IPS DF 4.7 (cell line): Measurements from ENCODE around the gene MRPL9.
"Not testable (repeated sequence)": the region's sequence is repeated elsewhere in the genome, so short reads cannot be mapped to it uniquely, and the experiment has no call there.

Source experiments
- DNase-seq: peaks from one replicate; pipeline ENCODE4 v3.0.0-alpha.2; 2013; ENCODE audit warnings: low spot score; ENCODE audit errors: extremely low read depth

MRPL9 gene

DNA sequence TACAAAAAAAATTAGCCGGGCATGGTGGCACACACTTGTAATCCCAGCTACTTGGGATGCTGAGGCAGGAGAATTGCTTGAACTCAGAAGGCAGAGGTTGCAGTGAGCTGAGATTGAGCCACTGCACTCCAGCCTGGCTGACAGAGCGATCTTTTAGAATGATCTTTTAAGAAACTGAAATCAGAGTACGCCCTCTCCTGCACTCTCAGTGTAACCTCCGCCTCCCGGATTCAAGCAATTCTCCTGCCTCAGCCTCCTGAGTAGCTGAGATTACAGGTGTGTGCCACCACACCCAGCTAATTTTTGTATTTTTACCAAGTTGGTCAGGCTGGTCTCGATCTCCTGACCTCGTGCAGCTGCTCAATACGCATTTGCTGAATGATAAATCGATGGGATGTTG is 29.3 kb downstream of the MRPL9 start:
- not testable (repeated sequence) for DNase-seq

DNA sequence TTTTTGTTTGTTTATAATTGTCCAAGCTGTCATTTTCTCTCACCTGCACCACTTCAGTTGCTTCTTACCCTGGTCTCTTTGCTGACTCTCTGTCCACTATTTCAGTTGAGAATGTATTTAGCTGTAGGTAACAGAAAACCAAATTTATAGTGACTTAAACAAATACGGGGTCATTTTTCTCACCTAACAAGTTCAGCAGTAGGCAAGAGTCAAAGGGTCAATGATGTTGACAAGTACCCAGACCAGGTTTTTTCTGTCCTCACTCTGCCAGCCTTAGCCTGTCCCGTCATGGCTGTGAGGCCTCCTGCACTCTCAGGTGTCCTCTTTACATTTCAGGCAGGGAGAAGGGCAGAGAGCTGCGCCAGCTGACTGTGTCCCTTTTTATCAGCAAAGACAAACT is 30.2 kb downstream of the MRPL9 start:
- no peak for DNase-seq

DNA sequence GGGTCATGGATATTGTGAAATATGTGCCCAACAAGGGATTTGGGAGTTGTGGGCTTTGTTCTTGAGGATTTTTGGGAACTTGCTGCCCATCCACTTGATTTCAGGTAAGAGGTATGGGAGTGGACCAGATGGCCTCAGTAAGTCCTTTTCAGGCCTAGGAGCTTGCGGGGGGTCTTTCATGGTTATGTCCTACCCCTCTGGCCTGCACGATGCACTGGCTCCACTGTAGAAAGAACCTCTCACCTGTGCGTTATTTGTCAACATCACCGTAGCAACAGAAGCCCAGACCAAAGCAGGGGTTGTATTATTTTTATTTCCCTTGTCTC is 33.4 kb downstream of the MRPL9 start:
- DNase-seq = no peak

DNA sequence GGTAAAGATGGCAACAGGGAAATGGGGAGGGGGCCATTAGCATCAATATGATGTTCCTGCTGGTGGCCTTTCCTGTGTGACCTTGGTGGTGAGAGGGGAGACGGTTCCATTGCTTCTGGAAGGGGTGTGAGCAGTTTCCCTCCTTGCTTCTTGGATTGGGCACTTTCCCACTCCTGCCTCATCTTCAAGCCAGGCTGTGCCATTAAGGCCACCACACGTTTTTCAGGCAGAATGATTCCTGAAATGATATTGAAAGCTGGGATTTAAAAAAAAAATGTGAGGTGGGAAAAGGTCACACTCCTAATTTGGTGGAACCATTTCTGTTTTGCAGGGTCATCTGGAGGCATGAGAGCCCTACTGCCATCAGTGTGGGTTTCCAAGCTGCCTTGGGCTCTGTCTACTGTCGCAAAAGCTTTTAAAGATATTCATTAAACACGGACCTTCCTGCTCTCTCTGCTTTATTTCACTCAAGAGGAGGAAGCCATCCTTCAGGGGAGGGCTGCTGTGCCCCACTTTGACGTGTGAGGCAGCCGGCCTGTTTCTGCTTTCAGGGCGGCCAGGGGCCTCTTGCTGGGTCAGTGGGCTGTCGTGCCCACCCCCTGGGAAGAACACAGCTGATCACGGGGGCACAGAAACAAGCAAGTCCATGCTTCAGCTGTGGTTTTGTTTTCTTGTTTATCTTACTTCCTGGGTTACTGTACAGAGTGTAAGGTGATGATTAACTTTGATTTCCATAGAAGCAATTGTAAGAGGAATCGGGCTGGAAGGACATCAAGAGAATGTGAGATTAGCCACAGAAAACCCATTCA is 33.9 kb downstream of the MRPL9 start:
- no peak for DNase-seq

GRCh38 chr1:151728151-151729054 is 34.9 kb downstream of the MRPL9 start:
- DNase-seq = no peak

DNA sequence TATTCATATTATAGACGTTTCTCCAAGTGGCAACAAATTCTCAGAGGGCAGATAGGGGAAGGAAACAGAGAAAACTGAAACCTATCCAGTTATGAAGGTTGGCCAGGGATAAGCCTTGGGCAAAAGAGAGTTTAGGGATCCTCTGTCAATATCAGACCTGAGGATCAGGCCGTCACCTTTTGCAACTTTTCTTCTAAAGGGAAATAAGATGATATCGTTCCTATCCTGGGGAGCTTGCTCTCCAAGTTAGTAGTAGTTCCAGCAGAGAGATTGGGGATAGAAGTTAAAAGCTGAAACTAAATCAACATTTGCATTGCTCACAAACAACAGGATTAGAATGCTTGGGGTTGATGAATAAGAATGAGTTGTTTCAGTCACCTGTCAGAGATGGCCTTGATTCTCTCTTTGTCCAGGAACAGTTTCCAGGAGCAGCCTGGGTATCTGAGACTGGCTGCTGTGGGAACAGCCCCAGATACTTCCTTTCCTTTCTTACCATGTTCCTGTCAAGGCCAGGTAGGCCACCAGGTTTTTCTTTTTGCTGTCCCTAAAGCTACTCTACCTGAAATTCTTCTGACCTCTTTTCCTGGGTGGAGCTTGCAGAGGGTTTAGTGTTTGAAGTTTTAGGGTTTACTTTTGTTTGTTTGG is 39.4 kb downstream of the MRPL9 start:
- DNase-seq = no peak

DNA sequence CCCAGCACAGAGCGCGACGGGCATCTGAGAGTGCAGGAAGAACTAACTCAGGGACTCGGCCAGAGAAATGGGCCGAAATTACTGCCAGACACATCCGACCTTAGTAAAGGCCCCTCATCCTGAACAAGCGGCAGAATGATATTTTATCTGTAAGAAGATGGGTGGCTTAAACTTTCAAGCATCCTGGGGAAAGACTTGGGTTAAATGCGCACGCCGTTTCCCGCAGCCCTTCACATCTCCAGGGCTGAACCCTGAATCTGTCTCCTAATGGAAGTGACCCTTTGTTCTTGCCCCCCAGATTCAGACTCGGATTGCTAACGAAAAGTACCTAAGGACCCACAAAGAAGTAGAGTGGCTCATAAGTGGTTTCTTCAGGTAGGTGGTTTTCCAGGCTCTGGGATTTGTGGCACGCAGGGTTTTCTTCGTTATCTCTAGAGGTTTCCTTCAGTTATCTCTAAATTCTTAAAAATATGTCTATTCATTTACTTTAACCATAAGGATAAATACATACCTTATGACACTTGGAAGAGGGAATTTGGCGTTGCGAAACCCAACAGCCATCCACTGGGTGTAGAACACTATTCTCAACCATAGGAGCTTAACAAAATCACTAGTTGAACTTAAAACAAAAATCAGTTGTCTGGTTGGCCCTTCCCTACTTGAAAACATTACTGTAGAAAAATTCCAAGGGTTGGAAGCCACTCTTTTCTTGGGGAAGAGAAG is 41.3 kb downstream of the MRPL9 start:
- DNase-seq = no peak

- no peak for DNase-seq
Measured at GRCh38 chr1:151720974-151721787, 42.1 kb downstream of the MRPL9 start, which contains the start of gene RIIAD1. Gene RIIAD1, plus strand, starts transcription at chr1:151721522. Its CDS starts 15 bp downstream, at chr1:151721537.

DNA sequence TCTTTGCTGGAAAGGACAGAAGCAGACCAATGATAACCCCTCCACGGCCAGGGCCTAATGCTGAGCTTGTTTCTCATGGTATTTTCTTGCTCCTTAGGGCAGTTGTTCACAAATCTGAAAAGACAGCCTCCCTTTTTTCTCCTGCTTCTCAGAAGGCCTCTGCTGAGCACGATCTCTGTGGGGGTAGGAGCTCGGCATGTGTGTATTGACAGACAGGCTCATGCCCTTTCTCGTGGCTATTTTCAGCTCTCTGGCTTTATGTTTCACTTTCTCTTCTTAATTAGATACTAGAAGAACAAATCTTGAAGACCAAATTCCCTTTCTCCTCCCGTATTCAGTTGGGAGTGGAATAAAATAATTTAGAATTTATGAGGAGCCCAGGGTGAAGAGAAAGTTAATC is 42.7 kb downstream of the MRPL9 start:
- DNase-seq = no peak

DNA sequence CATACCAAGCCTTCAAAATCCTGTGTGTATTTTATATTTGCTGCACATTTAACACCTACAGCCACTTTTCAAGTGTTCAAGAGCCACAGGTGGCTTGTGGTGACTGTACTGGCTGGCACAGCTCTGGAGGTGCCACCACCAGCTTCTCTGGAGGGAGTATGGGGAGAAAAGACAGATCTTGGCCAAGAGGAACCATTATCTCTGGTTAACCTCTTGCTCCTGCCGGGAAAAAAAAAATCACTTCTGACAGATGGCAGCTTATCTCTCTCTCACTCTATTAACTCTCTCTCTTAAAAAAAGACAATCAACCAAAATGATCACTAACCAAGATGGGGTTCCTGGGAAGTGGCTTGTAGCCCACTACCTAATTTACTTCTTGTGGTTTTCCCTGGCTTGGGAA is 43.2 kb downstream of the MRPL9 start:
- no peak for DNase-seq

GRCh38 chr1:151718666-151719065 is 44.6 kb downstream of the MRPL9 start:
- no peak for DNase-seq

- no peak for DNase-seq
Measured at GRCh38 chr1:151718011-151718431, 45.3 kb downstream of the MRPL9 start.

- DNase-seq = no peak
Measured at GRCh38 chr1:151716771-151717631, 46.3 kb downstream of the MRPL9 start, which contains the start of gene CELF3. Gene CELF3, minus strand, starts transcription at chr1:151716803. Its CDS starts 783 bp downstream, at chr1:151716020.

GRCh38 chr1:151716405-151716762 is 46.9 kb downstream of the MRPL9 start:
- no peak for DNase-seq

- DNase-seq = no peak
Measured at GRCh38 chr1:151715726-151716404, 47.4 kb downstream of the MRPL9 start.

GRCh38 chr1:151714820-151715725 is 48.2 kb downstream of the MRPL9 start:
- DNase-seq = no peak

DNA sequence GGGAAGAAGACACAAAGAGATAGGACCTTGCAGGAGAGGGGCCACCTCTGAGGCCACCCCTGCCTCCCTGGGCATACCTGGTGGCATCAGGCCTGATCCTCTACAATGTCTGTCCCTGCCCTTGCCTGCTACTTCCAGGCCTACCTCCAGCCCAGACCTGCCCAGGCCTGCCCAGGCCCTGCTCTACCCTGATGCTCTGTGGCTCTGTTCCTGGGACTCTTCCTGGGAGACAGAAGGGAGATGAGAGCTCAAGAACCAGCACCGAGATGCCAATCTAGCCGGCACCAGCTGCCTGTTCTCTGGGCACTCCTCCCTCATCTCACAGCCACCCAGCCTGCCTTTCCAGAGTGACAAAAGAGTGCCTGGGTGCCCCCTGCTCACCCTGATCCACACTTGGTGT is 49.4 kb downstream of the MRPL9 start:
- no peak for DNase-seq

GRCh38 chr1:151713044-151713443 is 50.3 kb downstream of the MRPL9 start:
- DNase-seq = no peak
